GM21390 (cell line): ENCODE data around the gene IL17RB.

Experiments
- ATAC-seq: cut with Tn5 transposase; IDR thresholded peaks from one replicate; pipeline ENCODE4 v1.9.1; 2021; ENCODE audit not compliant: unreplicated experiment

IL17RB gene

DNA sequence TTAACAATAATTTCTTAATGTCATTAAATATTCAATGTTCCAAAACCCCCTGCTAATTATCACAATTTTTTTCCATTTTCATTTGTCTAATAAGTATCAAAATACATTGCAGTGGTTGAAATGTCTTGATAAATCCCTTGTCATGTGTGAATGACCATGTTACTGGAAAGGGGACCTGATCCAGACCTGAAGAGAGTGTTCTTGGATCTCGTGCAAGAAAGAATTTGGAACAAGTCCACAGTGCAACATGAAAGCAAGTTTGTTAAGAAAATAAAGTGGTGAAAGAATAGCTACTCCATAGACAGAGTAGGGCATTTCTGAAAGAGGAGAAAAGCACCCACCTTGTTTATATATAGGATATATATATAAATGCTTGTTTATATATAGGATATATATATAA is 55.7 kb downstream of the IL17RB start:
- no peak for ATAC-seq

GRCh38 chr3:53902711-53903110 is 56.3 kb downstream of the IL17RB start:
- ATAC-seq: no peak

GRCh38 chr3:53913401-53913800 is 67.0 kb downstream of the IL17RB start:
- ATAC-seq: no peak
